Skeletal muscle satellite cell (primary cell): ENCODE data around the gene MTMR3.

Source experiments
- H3K27me3 ChIP-seq: 2 replicates; pipeline ENCODE4 v1.7.0; 2013; ENCODE audit warnings: low read length; ENCODE audit not compliant: control insufficient read depth, insufficient read depth
- H3K36me3 ChIP-seq: 2 replicates; pipeline ENCODE4 v1.7.0; 2013; ENCODE audit warnings: mild to moderate bottlenecking, control low read depth, low read length; ENCODE audit not compliant: insufficient read depth
- H3K4me1 ChIP-seq: 2 replicates; pipeline ENCODE4 v1.7.0; 2013; ENCODE audit warnings: low read length; ENCODE audit not compliant: control insufficient read depth, insufficient read depth
- H3K4me2 ChIP-seq: 2 replicates; pipeline ENCODE4 v1.7.0; 2013; ENCODE audit warnings: mild to moderate bottlenecking, low read length
- H3K4me3 ChIP-seq: 2 replicates; pipeline ENCODE4 v1.7.0; 2013; ENCODE audit warnings: low read length
- H3K9ac ChIP-seq: 2 replicates; pipeline ENCODE4 v1.7.0; 2013; ENCODE audit warnings: mild to moderate bottlenecking, low read depth, low read length, moderate library complexity
- H3K9me3 ChIP-seq: replicated peaks from 2 replicates; pipeline ENCODE4 v1.7.0; 2013; ENCODE audit warnings: mild to moderate bottlenecking, control low read depth, low read length

MTMR3 gene

DNA sequence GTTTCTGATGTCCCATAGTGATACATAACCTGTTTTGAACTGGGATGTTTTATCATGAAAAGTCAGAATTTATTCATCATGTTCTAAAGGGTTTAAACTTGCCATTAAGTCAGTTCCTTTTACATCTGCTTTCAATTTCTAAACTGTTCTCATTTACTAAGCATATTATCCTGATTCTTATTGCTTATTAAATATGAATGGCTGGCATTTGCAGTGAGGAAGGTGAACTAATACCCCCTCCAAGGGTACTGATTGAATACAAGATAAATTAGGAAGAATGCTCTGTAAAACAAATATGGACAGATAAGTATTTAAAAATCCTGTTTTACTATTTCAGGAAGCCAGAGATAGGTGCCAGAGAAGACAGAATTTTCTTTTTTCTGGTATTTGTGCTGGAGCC is 126.5 kb downstream of the MTMR3 start:
- Histone ChIP-seq H3K36me3 (peaks cover 53% of the 10 kb centered on the region), H3K4me1 (peaks cover 3% of the 10 kb centered on the region), H3K27me3 (no peaks in the 10 kb centered on the region), H3K4me2 (no peak overlapping the region), H3K4me3 (no peak overlapping the region), H3K9ac (no peak overlapping the region), H3K9me3 (no peaks in the 10 kb centered on the region)

DNA sequence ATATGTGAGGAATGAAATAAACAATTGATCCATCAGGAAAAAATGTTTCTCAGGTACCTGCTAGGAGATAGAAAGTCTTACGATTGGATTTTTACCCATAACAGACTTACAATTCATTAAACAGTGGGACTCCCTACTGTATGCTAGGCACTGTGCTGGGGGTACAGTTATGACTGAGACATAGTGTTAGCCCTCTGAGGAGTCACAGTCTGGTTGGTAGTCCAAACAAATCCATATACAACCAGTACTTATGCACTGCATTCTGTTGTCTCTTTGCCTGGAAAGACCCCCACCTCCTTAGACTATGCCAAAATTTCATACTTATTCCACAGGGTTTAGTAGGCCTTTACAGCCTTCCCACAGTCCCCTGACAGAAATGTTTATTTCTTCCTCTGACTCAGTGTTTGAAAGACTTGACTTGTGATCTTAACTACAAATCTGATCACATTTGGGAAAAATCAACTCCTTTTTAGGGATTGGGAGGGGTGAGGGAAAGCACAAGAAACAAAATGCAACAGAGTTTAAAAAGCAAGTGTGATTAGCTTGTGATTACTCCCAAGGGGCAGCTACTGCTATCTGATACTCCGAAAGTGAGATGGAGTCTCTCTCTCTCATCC is 127.9 kb downstream of the MTMR3 start:
- H3K9me3 ChIP-seq = no peaks in the 10 kb centered on the region
- no peaks in the 10 kb centered on the region for H3K27me3 ChIP-seq
- H3K4me2 ChIP-seq = no peak overlapping the region
- no peak overlapping the region for H3K4me3 ChIP-seq
- peaks cover 57% of the 10 kb centered on the region for H3K36me3 ChIP-seq
- H3K4me1 ChIP-seq = peaks cover 9% of the 10 kb centered on the region
- no peak overlapping the region for H3K9ac ChIP-seq

GRCh38 chr22:30013201-30013600 is 130.2 kb downstream of the MTMR3 start:
- Histone ChIP-seq H3K4me1 (peaks cover 31% of the 10 kb centered on the region), H3K9ac (no peak overlapping the region), H3K27me3 (no peaks in the 10 kb centered on the region), H3K4me3 (no peak overlapping the region), H3K9me3 (no peaks in the 10 kb centered on the region), H3K36me3 (peaks cover 54% of the 10 kb centered on the region), H3K4me2 (no peak overlapping the region)

DNA sequence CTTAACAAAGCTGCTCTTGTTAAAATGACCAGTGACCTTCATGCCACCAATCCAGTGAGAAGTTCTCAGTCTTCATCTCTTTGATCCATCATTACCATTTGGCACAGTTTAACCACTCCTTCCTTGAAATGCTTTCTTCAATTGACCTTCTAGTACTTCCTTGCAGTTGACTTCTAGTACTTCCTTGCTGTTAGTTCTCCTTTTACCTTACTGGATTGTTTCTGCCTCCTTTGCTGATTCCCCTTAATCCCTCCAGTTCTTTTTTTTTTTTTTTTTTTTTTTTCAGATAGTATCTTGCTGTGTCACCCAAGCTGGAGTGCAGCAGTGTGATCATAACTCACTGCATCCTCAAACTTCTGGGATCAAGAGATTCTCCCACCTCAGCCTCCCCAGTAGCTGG is 131.3 kb downstream of the MTMR3 start:
- no peak overlapping the region for H3K9ac ChIP-seq
- H3K4me2 ChIP-seq = no peak overlapping the region
- no peaks in the 10 kb centered on the region for H3K27me3 ChIP-seq
- H3K36me3 ChIP-seq = peaks cover 46% of the 10 kb centered on the region
- H3K9me3 ChIP-seq = no peaks in the 10 kb centered on the region
- H3K4me1 ChIP-seq = peaks cover 31% of the 10 kb centered on the region
- no peak overlapping the region for H3K4me3 ChIP-seq

GRCh38 chr22:30015229-30015797 is 132.3 kb downstream of the MTMR3 start:
- Histone ChIP-seq H3K36me3 (peaks cover 46% of the 10 kb centered on the region), H3K4me3 (no peak overlapping the region), H3K27me3 (no peaks in the 10 kb centered on the region), H3K4me2 (no peak overlapping the region), H3K9me3 (no peaks in the 10 kb centered on the region), H3K9ac (no peak overlapping the region), H3K4me1 (peaks cover 31% of the 10 kb centered on the region)

- Histone ChIP-seq H3K36me3 (peaks cover 50% of the 10 kb centered on the region), H3K4me3 (no peak overlapping the region), H3K4me1 (peaks cover 30% of the 10 kb centered on the region)
Measured at GRCh38 chr22:30015846-30016245, 132.9 kb downstream of the MTMR3 start.

GRCh38 chr22:30016596-30016995 is 133.6 kb downstream of the MTMR3 start:
- Histone ChIP-seq H3K36me3 (peaks cover 54% of the 10 kb centered on the region), H3K27me3 (no peaks in the 10 kb centered on the region), H3K9ac (no peak overlapping the region), H3K4me3 (no peak overlapping the region), H3K4me1 (peaks cover 28% of the 10 kb centered on the region), H3K4me2 (no peak overlapping the region), H3K9me3 (no peaks in the 10 kb centered on the region)

More at GRCh38 chr22:30015846-30016245, 132.9 kb downstream of the MTMR3 start:
- Histone ChIP-seq H3K9me3 (no peaks in the 10 kb centered on the region), H3K27me3 (no peaks in the 10 kb centered on the region), H3K4me2 (no peak overlapping the region), H3K9ac (no peak overlapping the region)

DNA sequence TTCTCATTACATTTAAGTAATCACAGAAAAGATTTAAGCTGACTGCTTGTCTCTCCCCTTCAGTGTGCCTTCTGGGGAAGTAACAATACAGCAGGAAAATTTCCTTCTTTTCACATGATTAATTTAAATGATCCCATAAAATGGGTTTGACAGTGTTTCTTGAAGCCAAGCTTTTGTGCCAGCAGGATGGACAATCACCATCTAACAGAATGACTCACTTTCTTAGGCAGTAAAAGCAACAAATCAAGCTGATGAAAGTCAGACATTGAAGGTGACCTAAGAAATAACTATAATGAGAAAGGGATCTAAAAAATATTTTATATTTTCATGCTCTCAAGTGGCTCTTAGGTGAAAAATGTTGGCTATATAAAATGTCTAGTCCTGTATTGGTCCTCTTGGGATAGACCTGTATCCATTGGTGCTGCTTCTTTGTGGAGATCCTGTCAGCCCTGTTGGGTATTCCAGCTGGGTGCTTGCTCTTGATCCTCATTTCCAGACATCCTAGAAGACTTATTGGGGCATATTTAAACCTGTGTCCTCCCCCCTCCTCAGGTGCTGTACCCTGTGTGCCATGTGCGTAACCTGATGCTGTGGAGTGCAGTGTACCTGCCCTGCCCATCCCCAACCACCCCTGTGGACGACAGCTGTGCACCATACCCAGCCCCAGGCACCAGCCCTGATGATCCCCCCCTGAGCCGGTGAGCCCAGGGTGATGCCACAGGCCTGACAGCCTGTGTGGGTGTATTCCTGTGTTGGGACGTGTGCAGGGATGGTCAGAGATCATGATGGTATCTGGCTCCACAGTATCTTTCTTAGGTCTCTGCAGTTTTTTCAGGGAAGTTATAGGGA is 134.6 kb downstream of the MTMR3 start:
- Histone ChIP-seq H3K4me1 (peaks cover 29% of the 10 kb centered on the region), H3K9ac (no peak overlapping the region), H3K27me3 (no peaks in the 10 kb centered on the region), H3K36me3 (peaks cover 57% of the 10 kb centered on the region), H3K9me3 (no peaks in the 10 kb centered on the region), H3K4me3 (no peak overlapping the region), H3K4me2 (no peak overlapping the region)

DNA sequence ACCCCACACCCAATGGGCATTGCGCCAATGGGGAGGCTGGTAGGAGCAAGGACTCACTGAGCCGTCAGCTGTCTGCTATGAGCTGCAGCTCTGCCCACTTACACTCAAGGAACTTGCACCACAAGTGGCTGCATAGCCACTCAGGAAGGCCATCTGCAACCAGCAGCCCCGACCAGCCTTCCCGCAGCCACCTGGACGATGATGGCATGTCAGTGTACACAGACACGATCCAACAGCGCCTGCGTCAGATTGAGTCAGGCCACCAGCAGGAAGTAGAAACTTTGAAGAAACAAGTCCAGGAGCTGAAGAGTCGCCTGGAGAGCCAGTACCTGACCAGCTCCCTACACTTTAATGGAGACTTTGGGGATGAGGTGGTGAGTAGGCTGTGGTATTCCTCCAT is 137.5 kb downstream of the MTMR3 start:
- H3K36me3 ChIP-seq = peaks cover 55% of the 10 kb centered on the region
- peaks cover 38% of the 10 kb centered on the region for H3K4me1 ChIP-seq
- H3K9ac ChIP-seq = no peak overlapping the region
- H3K27me3 ChIP-seq = no peaks in the 10 kb centered on the region
- no peak overlapping the region for H3K4me3 ChIP-seq
- no peaks in the 10 kb centered on the region for H3K9me3 ChIP-seq
- no peak overlapping the region for H3K4me2 ChIP-seq

DNA sequence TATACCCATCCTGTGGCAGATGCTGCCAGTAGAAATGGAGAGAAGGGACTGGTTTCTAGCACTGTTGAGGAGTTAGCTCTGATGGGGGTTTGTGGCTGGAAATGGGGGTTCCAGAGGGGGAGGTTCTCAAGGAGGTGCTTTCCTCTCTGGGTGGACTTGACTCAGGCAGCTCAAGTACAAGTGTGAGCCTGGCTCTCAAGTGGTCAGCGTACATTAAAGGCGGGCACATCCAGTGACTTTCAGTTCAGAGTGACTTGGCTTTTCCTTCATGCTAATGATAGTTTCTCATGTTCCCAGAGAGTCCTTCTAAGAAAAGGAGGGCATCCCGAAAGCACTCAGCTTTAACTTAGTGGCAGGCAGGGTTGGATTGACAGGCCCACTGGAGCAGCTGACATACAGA is 138.4 kb downstream of the MTMR3 start:
- Histone ChIP-seq H3K4me3 (no peak overlapping the region), H3K4me2 (no peak overlapping the region), H3K9ac (no peak overlapping the region), H3K27me3 (no peaks in the 10 kb centered on the region), H3K36me3 (peaks cover 64% of the 10 kb centered on the region), H3K9me3 (no peaks in the 10 kb centered on the region), H3K4me1 (peaks cover 30% of the 10 kb centered on the region)

- peaks cover 63% of the 10 kb centered on the region for H3K36me3 ChIP-seq
Measured at GRCh38 chr22:30021881-30022619, 139.1 kb downstream of the MTMR3 start.

More at GRCh38 chr22:30021881-30022619, 139.1 kb downstream of the MTMR3 start:
- H3K27me3 ChIP-seq = no peaks in the 10 kb centered on the region
- H3K9me3 ChIP-seq = no peaks in the 10 kb centered on the region
- no peak overlapping the region for H3K9ac ChIP-seq
- peaks cover 22% of the 10 kb centered on the region for H3K4me1 ChIP-seq
- no peak overlapping the region for H3K4me3 ChIP-seq
- H3K4me2 ChIP-seq = no peak overlapping the region
